Dermis microvascular lymphatic vessel endothelial cell (primary cell): Measurements from ENCODE around the gene NOC2L. TPM values are rescaled to one million over a fixed set of nuclear protein-coding genes. Genes with fewer than 3 reads are reported as not detected.

Experiments
- DNase-seq, 2 donors: peaks; one replicate each; pipeline versions ENCODE4 v3.0.0 to v3.0.0-alpha.2; 2010; ENCODE audit warnings: low read depth in 2 of 2
- total RNA-seq: library from RNA; depleted of rRNA; stranded (reverse); fragments of >200 nt; gene quantifications from 2 replicates; pipeline ENCODE4 v1.2.1, GENCODE V29; 2014

The NOC2L gene
- total RNA-seq, 1 donor from 2014 or later = 67.9 TPM

DNA sequence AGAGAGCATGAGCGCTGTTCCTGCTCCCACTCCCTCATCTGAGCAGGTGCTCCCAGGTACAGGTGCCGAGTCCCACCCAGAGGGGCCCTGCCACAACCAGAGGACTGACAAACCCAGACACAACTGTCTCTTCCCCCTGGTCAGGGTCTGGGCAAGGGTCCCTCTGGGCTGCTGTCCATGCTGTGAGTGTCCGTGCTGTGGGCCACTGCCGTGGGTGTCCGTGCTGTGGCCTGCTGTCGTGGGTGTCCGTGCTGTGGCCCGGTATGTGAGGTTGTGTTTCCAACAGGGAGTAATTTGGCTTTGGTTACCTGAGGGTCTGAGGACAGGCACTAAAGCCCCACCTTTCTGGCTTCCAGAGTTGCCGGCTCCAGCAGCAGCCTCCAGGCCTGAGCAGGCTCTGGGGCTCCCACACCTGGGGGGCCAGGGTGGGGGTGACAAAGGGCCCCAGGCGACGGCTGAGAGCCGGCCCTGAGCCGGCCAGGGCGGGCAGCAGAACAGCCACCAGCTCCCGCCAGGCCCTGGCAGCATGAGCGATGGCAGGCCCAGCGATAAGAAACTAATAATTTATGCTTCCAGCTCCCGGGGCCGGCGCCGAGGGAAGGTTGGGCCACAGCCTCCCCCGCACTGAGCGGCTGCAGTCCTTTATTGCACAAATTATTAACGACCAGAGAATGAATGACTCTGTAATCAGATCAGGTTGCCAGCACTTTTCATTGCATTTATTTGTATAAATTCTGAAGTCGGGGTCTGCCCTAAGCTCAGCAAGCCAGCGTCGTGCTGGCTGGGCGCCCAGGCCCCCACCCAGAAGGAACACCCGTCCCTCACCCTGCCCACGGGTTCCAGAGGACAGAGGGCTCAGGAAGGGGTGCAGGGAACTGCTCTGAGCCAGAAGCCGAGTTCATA is 42.6 kb downstream of the NOC2L start:
- no peak for DNase-seq

DNA sequence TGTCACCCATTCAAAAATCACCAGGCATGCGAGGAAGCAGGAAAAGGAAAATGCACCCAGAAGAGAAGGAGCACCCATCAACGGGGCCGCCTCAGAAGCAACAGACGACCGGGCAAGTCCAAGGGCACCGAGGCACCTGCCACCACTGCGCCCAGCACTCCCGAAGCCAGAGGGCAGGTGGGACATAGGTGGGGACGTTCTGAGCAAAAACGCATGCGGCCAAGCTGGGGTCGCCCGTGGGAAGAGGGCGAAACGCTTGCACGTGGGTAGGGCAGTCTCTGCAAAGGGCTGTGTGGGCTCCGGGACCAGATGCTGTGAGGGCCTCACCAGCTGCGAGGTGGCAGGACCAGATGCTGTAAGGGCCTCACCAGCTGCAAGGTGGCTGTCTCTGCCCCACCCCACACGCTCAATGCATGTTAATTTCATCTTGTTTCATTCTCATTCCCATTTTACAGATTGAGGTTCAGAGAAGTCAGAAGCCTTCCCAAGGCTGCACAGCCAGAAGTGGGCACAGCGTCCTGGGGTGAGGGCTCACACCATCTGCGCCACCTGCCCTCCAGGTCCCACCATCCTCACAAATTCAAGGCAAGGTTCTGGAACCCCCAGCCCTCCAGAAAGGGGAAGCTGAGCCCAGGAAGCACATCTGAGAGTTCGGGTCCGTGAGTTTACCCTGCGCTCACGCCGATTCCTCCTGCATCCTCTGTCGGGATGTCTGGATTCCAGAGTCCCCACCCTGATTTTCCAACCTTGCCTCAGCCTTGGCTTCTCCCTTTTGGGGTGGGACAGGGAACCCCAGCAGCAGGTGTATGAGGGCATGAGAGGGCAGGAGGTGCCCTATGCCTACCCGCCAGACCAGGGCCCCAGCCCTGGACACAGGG is 43.5 kb downstream of the NOC2L start:
- no peak for DNase-seq

DNA sequence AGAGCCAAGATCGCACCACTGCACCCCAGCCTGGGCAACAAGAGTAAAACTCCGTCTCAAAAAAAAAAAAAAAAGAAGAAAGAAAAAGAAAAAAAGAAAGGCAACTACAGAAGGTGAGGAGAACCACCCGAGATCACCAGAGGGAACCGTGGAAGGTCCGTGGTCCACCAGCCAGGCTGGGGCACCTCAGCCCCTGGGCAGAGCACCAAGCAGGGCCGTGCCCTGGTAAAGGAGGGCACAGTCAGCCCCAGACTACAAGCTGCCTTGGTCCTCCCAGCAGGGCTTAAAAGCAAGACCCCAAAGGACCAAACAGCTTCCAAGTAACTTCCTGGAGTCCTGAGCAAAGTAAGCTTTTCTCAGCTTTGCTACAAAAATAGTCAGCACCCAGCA is 44.2 kb downstream of the NOC2L start:
- DNase-seq = no peak

DNA sequence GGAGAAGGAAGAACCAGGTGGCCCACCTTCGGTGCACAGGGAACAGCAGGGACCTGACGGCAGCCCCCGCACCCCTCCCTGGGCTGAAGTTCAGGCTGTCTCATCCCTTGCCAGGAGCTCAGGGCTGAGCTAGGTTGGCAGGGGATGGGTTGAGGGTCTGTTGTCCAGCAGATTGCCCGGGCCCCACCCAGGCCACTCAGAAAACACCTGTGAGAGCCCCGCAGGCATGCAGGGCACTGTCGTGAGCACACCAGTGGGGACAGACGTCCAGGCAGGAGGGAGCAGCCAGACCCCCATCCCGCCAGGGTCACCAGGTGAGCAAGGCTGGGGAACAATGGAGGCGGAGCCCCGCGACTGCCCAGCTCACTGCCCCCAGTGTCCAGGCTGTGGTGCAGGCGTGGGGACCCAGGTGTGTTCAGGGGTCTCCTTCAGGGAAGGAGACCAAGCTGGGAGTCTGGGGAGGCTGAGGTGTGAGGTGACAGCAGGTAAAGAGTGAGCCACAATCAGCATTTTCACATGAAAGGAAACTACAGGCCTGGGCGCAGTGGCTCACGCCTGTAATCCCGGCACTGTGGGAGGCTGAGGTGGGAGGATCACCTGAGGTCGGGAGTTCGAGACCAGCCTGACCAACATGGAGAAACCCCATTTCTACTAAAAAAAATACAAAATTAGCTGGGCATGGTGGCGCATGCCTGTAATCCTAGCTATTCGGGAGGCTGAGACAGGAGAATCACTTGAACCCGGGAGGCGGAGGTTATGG is 44.7 kb downstream of the NOC2L start:
- no peak for DNase-seq

DNA sequence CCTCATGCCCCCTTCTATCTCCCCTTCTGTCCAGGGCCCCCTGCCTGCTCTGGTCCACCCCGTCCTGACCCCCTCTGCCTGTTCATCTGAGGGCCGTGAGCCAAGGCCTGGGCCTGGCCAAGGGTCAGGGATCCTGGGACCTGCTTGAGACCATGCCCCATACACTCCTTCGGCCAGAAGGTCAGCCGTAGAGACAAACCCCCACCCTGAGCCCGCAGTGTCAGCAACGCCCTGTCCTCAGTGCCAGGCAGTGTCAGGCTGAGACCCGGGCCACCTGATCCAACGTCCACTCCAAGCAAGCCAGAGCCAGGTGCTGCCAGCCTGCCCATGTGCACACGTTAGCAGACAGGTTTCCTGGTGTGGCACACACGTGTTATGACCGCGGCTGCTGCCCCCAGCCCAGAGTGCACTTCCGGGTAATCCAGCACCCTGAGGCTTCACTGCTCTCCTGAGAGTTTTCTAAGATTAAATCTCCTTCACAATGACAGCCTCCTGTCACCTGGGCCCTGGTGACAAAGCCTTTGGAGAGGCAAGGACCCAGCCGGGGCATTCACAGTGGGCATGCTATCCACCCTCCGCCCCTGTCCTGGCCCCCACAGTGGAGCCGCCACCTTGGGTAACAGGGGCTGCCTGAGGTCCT is 45.4 kb downstream of the NOC2L start:
- DNase-seq = no peak

DNA sequence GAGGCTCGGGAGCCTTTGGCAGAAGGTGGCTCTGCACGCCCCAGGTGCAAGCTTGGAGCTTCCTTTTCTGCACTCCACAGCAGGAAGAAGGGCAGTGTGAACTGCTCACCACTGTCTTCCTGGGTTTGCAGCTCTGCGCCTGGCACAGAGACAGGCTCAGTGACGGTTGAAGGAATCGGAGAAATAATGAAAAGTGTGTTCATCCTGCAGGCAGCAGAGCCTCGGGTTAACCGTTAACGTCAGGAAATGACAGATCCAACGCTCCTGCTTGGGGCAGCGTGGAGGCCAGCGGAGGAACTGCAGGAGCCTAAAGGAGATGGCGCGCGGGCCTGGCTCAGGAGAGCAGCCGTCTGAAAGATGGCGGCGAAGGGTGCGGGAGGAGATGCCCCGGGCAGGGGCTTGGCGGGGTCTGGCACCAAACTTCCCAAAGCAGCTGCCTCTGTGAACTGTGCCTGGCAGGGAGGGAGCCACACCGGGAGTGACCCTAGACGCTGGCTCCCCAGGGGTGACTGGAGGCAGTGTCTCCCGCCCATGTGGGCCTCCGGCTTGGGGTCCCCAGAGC is 46.2 kb downstream of the NOC2L start:
- DNase-seq = no peak

DNA sequence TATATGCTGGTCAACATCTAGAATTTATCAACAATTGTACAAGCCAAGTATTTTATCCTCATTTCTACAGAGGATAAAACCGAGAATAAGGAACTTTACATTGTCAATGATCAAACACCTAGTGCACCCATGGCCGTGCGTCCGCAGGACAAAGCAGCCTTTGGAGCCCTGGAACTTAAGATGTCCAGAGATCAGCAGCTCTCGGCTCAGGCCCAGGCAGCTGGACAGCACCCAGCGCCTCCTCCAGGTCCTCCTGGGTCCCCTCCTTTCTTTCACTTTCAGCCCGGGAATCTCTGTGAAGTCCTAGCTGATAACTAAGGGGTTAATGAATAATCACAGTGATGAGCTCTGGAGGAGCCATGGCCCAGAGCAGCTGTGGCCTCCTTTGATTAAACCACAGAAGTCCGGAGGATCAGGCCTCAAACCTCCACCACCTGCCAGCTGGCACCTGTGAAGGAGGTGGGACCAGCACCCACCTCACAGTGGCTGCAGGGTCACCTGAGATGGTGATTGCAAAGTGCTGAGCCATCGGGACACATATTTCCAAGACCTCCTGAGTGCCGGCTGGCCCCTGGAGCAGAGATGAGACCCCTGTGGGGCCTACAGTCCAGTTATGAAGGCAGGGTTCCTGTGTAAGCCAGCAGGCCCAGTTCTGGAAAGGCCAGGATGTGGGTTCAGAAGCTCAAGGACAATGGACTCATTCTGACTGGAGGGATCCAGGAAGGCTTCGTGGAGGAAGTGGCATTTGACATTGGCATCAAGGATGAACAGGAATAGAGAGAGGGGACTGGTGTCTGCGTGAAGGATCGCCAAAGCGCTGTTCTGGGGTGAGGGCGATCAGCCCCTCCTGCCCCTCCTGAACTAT is 46.9 kb downstream of the NOC2L start:
- no peak for DNase-seq

DNA sequence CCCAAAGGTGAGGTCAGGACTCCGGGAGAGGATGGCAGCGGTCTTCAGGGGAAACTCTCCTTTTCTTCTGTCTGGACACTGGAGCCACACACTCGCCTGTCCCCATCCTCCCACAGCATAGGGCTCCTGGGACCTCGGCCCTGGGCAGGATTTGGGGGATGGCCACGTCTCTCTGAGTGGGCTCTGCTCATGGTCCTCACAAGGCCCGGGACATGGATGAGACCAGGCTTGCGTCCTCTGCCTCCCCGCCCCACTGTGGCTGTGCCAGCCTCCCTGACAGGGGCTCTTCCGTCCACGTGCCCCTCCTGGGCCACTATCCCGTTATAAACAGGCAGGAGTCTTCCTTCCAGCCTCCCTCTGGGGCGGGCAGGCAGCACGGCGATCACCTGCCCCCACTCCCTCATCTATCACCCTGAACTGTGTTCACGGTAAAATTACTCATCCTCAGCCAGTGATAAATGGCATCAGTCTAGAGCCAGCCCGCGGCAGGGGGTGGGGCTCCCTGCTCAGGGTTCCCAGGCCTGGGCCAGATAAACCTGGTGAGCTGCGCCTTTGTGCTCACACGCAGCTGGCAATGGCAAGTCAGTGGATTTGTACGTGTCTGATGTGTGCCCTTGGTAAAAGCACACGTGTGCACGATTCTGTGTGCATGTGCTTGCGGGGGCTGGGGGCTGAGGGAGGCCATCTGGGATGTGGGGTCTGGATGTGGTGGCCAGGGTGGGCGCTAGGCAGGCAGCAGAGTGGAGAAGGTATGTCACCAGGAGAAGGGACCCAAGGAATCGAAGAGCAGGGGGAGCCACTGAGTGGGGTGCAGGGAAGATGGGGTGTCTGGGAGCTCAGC is 48.0 kb downstream of the NOC2L start:
- DNase-seq = no peak

DNA sequence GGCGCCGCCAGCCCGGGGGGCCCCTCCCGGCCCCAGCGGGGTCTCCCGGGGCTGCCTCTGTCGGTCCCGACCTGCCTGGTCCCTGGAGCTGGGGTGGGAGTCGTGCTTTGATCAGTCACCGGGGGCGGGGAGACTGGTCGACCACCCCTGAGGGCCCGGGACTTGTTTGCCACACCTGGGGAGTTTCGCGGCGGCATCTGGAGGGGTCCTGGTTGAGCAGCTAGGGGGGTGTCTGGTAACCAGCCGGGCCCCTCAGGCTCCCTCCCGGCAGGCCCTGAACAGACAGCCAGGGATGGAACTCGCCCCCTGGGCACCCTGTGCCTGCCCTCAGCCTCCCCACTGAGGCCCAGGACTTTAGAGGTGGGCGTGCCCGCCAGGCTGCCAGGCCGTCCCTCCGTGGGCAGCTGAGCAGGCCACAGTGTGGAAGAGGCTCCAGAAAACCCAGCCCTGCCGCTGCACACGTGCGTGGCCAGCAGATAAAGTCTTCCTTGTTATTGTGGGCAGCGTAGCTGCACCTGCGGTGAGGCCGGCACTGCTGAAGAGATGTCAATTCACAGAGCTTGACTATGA is 48.7 kb downstream of the NOC2L start:
- DNase-seq = no peak

DNA sequence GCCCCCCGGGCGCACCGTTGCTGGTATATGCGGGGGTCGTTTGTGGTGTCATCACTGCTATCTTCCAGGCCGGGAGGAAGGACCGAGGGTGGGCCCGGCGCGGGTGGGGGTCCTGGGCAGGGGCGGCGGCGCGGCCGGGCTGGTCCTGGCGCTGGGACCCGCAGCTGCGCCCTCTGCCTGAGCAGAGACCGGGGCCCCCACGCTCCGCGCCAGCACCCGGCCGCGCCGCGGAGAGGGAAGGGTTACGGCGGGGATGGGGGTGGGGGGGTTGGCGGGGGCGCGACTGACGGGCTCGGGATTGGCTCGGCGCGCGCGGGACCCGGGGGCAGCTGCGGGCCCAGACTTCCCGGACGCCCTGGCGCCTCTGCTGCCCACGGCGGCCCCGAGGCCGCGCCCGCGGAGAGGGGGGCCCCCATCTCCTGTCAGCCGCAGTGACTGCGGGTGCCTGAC is 49.2 kb downstream of the NOC2L start:
- DNase-seq = no peak

DNA sequence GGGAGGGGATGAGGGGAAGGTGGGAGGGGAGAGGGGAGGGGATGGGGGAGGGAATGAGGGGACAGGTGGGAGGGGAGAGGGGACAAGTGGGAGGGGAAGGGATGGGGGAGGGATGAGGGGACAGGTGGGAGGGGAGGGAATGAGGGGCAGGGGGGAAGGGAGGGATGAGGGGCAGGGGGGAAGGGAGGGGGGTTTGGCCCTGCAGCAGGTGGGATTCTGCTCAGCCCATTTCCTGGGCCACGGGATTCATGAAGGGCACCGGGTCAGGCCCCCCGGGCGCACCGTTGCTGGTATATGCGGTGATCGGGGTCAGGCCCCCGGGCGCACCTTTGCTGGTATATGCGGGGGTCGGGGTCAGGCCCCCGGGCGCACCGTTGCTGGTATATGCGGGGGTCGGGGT is 50.4 kb downstream of the NOC2L start:
- no peak for DNase-seq

DNA sequence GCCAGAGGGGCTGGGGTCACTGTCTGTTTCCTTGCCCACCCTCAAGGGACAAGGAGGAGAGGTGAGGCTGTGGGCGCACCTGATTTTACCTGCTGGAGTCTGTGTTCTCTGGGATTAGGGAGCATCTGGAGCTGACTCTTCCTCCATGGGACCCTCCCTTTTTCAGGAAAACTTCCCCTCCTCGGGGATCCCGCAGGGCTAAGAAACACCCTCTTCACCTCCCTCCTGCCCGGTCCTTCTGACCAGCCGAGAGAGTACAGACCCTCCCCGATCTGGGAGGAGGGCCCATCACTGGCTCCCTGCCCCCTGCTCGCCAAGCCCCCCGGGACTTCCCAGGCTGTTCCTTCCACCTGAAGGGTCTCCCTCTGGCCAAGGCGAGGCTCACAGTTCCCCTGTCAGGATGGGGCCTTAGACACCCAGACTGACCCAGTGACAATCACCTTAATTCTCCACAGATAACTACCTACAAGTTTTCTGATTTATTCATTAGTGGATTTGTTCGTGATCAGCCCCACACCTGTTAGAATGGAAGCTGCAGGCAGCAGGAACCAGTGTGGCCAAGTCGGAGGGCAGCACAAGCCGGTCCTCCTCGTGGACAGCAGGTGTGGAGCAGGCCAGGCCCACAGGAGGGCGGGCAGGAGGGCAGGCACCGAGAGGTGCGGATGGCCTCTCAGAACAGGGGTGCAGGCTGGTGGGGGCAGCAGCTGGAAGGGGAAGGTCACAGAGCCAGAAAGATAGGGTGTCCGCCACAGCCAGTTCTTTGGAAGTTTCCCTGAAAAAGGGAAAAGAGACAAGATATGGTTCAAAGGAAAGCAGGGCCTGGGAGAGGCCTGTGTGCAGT is 51.2 kb downstream of the NOC2L start:
- no peak for DNase-seq

DNA sequence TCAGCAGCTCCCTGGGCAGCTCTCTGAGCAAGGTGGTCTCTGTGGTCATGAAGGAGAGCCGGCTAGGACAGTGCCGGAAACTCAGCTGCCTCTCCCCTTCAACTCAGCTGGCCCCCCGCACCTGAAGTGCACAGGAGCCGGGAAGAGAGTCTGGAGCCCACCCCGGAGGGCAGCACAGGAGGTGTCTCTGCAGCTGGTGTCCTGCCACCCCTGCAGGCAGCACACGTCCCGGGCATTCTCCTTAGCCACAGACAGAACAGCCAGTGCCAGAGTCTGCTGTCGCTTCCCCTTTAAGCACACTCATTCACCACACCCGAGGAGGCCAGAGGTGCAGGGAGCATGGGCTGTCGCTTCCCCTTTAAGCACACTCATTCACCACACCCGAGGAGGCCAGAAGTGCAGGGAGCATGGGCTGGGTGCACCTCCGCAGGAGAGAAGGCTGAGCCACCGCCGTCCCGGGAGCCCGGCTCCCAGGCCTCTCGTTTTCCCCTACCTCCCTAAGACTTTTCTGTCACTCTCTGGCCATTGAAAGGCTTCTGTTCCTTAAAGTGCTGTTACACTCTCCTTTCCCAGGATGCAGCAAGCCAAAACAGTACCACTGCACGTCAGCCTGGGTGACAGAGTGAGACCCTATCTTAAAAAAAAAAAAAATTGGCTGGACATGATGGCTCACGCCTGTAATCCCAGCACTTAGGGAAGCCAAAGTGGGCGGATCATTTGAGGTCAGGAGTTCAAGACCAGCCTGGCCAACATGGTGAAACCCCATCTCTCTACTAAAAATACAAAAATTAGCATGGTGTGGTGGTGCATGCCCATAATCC is 52.2 kb downstream of the NOC2L start:
- no peak for DNase-seq

DNA sequence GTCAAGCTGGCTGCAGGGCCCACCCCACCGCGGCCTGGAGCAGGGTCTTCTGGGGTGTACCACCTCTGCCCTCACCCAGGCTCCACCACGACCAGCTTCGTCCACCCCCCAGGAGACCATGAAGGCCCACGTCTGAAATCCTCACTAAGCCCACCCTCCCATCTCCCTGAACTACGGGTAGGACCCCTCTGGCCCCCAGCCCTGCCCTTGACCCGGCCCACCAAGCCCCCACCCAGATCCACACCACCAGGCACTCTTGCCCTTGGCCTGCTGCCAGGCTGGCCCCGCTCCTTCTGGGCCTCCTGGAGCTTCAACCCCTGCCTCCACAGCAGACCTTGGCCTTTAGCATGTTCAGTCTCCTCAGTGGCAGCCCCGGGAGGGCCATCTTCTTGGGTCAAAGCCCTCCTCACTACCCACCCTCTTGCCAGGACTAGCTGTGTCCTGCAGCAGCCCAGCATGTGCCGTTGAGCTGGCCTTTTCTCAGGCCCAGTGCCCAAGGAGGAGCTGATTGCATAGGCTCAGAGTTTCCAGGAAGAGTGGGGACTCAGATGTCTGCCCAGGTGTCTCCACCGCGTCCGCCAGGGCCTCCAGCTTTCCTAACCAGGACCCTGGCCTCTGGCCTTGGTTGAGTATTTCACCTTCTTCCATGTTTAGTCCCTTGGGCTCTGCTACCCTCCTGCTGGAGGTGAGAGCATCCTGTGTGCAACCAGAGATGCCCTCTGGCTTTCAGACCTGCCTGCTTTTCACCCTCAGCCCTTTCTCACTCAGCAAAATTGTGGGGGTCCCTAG is 53.1 kb downstream of the NOC2L start:
- no peak for DNase-seq

DNA sequence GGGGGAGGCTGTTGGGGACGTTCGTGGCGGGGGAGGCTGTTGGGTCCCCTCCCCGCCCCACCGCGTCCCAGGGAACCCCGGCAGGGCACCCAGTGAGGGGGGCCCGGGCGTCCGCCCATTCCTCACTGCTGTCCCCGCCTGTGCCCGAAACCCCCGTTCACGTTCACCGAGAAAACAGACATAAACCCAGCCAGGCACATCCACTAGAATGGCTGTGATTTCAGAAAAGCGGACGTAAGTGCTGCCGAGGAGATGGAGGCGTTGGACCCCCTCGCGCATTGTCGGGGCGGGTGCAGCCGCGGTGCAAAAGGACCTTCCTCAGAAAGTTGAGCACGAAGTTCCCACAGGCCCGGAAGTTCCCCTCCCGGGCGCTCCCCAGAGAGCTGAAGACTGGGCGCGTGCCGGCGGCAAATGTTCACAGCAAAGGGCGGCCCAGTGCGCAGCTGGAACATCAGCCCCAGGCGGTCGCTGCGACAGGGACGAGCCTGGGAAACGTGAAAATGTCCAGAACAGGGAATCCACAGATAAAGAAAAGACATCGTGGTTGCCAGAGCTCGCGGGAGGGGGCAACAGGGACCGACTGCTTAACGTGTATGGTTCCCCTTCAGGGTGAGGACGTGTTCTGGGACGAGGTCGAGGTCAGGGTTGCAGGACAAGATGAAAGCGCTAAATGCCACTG is 53.8 kb downstream of the NOC2L start:
- no peak for DNase-seq
